ENCODE data around the gene KRTAP12-3.

- TF ChIP-seq, protein P1, sequence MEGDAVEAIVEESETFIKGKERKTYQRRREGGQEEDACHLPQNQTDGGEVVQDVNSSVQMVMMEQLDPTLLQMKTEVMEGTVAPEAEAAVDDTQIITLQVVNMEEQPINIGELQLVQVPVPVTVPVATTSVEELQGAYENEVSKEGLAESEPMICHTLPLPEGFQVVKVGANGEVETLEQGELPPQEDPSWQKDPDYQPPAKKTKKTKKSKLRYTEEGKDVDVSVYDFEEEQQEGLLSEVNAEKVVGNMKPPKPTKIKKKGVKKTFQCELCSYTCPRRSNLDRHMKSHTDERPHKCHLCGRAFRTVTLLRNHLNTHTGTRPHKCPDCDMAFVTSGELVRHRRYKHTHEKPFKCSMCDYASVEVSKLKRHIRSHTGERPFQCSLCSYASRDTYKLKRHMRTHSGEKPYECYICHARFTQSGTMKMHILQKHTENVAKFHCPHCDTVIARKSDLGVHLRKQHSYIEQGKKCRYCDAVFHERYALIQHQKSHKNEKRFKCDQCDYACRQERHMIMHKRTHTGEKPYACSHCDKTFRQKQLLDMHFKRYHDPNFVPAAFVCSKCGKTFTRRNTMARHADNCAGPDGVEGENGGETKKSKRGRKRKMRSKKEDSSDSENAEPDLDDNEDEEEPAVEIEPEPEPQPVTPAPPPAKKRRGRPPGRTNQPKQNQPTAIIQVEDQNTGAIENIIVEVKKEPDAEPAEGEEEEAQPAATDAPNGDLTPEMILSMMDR (IDR thresholded peaks at IDR 0.05): no peak
- TF ChIP-seq POLR2A (IDR thresholded peaks at IDR 0.05): no peak
Observed at GRCh38 chr21:44702973-44703730, 45.4 kb downstream of the KRTAP12-3 start.

Data from testis (tissue), 2 donors.